ENCODE results near the gene KANTR. TPM values are rescaled to one million over a fixed set of nuclear protein-coding genes. Genes with fewer than 3 reads are reported as not detected.
"Not testable (repeated sequence)": the region's sequence is repeated elsewhere in the genome, so short reads cannot be mapped to it uniquely, and the experiment has no call there.

The KANTR gene
- total RNA-seq, 1 donor from 2014 or later = 31.4 TPM

- DNase-seq = no peak
Measured at GRCh38 chrX:53128097-53128749, 34.3 kb downstream of the KANTR start.

- no peak for DNase-seq
Measured at GRCh38 chrX:53133400-53133799, 39.5 kb downstream of the KANTR start.

GRCh38 chrX:53135581-53135980, 41.6 kb downstream of the KANTR start:
- DNase-seq = no peak

- DNase-seq = no peak
Measured at GRCh38 chrX:53153581-53153980, 59.6 kb downstream of the KANTR start.

GRCh38 chrX:53155512-53156206, 61.7 kb downstream of the KANTR start:
- DNase-seq = no peak

- no peak for DNase-seq
Measured at GRCh38 chrX:53156207-53156596, 62.3 kb downstream of the KANTR start.

GRCh38 chrX:53159184-53159583, 65.2 kb downstream of the KANTR start:
- no peak for DNase-seq

GRCh38 chrX:53160297-53160983, 66.5 kb downstream of the KANTR start:
- no peak for DNase-seq

GRCh38 chrX:53163436-53163835, 69.5 kb downstream of the KANTR start:
- no peak for DNase-seq

GRCh38 chrX:53164566-53164965, 70.6 kb downstream of the KANTR start:
- not testable (repeated sequence) for DNase-seq

- DNase-seq = no peak
Measured at GRCh38 chrX:53166103-53166502, 72.2 kb downstream of the KANTR start.

GRCh38 chrX:53171356-53171755, 77.4 kb downstream of the KANTR start:
- no peak for DNase-seq

Small RNA genes within 50 kb of the gene (small RNA-seq; reads per million reads assigned to genes)
- gene AL139396.1 (not detected), gene AL591212.2 (not detected)

Other genes with a start within 250 kb of the KANTR start
- not detected for gene XAGE3, start 226.1 kb upstream of the KANTR start, total RNA-seq
- 10.6 TPM for gene FAM156B, start 196.8 kb upstream of the KANTR start, total RNA-seq
- gene FAM156A, start 135.6 kb upstream of the KANTR start, total RNA-seq = 18.4 TPM
- gene GPR173, start 45.4 kb upstream of the KANTR start, total RNA-seq = 27.0 TPM
- 7.0 TPM for gene TSPYL2, start 11.8 kb upstream of the KANTR start, total RNA-seq
- 103 TPM for gene KDM5C, start 131.1 kb downstream of the KANTR start, total RNA-seq
- gene IQSEC2, start 187.4 kb downstream of the KANTR start, total RNA-seq = 8.6 TPM

Measured in occipital lobe (tissue), 3 donors.